K562 (cell line): Measurements from ENCODE around the gene RHOBTB3. TPM values are rescaled to one million over a fixed set of nuclear protein-coding genes. Genes with fewer than 3 reads are reported as not detected.

Experiments
- ATAC-seq: fragments of 200-7000 bp; cut with Tn5 transposase; 3 replicates; pipeline ENCODE4 v1.9.1; 2020; ENCODE audit warnings: moderate library complexity
- BruUV-seq: library from RNA; stranded (reverse); fragments of 400-500 nt; replicated peaks from 2 replicates; lab custom pipeline; 2021; lab: Mats Ljungman, UMichigan
- CTCF ChIA-PET: fragments of 300-600 bp; formaldehyde crosslinking; extraction: SDS; loops from one replicate; lab custom pipeline; 2021; ENCODE audit warnings: low intra/inter-chr PET ratio; lab: Yijun Ruan, JAX
- POLR2A ChIA-PET: fragments of 300-600, 350-650 bp; sonication (Branson Sonifier 250); formaldehyde crosslinking; extraction: SDS; loops from one replicate; lab custom pipeline; 2021; ENCODE audit warnings: antibody characterized with exemption, inconsistent platforms; lab: Yijun Ruan, JAX
- DNase-seq, 4 experiments: peaks; one replicate each; pipeline versions ENCODE4 v3.0.0 to v3.0.0-alpha.2; 2011 to 2018; ENCODE audit warnings: low spot score in 3 of 4, mixed read lengths in 3 of 4; ENCODE audit errors: extremely low read depth in 1 of 4
- FAIRE-seq: peaks from 2 replicates; lab custom pipeline; 2011; peaks lifted over from hg19 to GRCh38; lab: Jason Lieb, UNC
- H2AFZ ChIP-seq: 2 replicates; pipeline ENCODE4 v1.6.0; 2011; ENCODE audit warnings: low read depth, low read length, control low read depth, inconsistent platforms
- H3K27ac ChIP-seq: fragments of 200-600 bp; 3 replicates; pipeline ENCODE4 v1.8.0; 2011; ENCODE audit warnings: low read depth, mild to moderate bottlenecking, control low read depth, inconsistent platforms, low read length, moderate library complexity, mixed read lengths; ENCODE audit errors: extremely low read depth
- H3K27me3 ChIP-seq, 2 experiments: fragments of 300-600 bp in 1 of 2; 2 replicates in 1 of 2; 3 replicates in 1 of 2; pipeline versions ENCODE4 v1.6.0 to v1.8.0; 2011; ENCODE audit warnings: inconsistent platforms in 2 of 2, low read length in 2 of 2, mild to moderate bottlenecking in 1 of 2, mixed read lengths in 1 of 2, moderate library complexity in 1 of 2; ENCODE audit not compliant: control insufficient read depth in 2 of 2, insufficient read depth in 2 of 2
- H3K36me3 ChIP-seq: fragments of 300-600 bp; 3 replicates; pipeline ENCODE4 v1.8.0; 2011; ENCODE audit warnings: mild to moderate bottlenecking, low read length, inconsistent platforms; ENCODE audit not compliant: control insufficient read depth, insufficient read depth
- H3K4me1 ChIP-seq, 2 experiments: fragments of 200-600 bp in 1 of 2; replicated peaks in 1 of 2; 2 replicates in 1 of 2; 3 replicates in 1 of 2; pipeline versions ENCODE4 v1.5.1 to v1.8.0; 2011; ENCODE audit warnings: inconsistent platforms in 2 of 2, low read length in 2 of 2, mild to moderate bottlenecking in 1 of 2, mixed read lengths in 1 of 2, moderate library complexity in 1 of 2; ENCODE audit not compliant: control insufficient read depth in 2 of 2, insufficient read depth in 2 of 2
- H3K4me2 ChIP-seq: 2 replicates; pipeline ENCODE4 v1.6.1; 2011; ENCODE audit warnings: low read length, control low read depth, inconsistent platforms, mixed read lengths; ENCODE audit not compliant: insufficient read depth
- H3K4me3 ChIP-seq: fragments of 200-600 bp; sonication (generic), shearing (Covaris generic); 2 replicates; pipeline ENCODE4 v1.5.1; 2016; ENCODE audit warnings: control low read depth, inconsistent platforms
- H3K79me2 ChIP-seq: fragments of 200-600 bp; 3 replicates; pipeline ENCODE4 v1.8.0; 2011; ENCODE audit warnings: low read length, inconsistent platforms; ENCODE audit not compliant: control insufficient read depth, insufficient read depth
- H3K9ac ChIP-seq, 2 experiments: 2 replicates each; pipeline versions ENCODE4 v1.6.0 to v1.6.1; 2011; ENCODE audit warnings: low read depth in 2 of 2, low read length in 2 of 2, control low read depth in 1 of 2, inconsistent platforms in 1 of 2, mild to moderate bottlenecking in 1 of 2, mixed read lengths in 1 of 2; ENCODE audit not compliant: insufficient read depth in 1 of 2
- H3K9me1 ChIP-seq: one replicate; pipeline ENCODE4 v1.6.0; 2011; ENCODE audit warnings: inconsistent platforms, mild to moderate bottlenecking, low read length, moderate library complexity; ENCODE audit not compliant: control insufficient read depth, insufficient read depth
- H3K9me3 ChIP-seq: replicated peaks from 2 replicates; pipeline ENCODE4 v1.5.1; 2011; ENCODE audit warnings: low read depth, low read length, inconsistent platforms; ENCODE audit not compliant: control insufficient read depth, insufficient read depth
- H4K20me1 ChIP-seq: replicated peaks from 2 replicates; pipeline ENCODE4 v1.6.1; 2011; ENCODE audit warnings: low read length, inconsistent platforms, mixed read lengths; ENCODE audit not compliant: control insufficient read depth, insufficient read depth
- C11orf30 ChIP-seq: fragments of 450-650 bp; IDR thresholded peaks from 2 replicates; pipeline ENCODE4 v1.6.1; 2016; ENCODE audit warnings: low read depth, mild to moderate bottlenecking
- CEBPB ChIP-seq: fragments of 450-650 bp; IDR thresholded peaks from 2 replicates; pipeline ENCODE4 v1.6.1; 2016; ENCODE audit warnings: missing genetic modification characterization, missing compliant biosample characterization
- CTCFL ChIP-seq: IDR thresholded peaks from 2 replicates; pipeline ENCODE4 v1.6.1; 2011; ENCODE audit warnings: borderline replicate concordance, low read depth, mild to moderate bottlenecking, moderate library complexity, low read length; ENCODE audit not compliant: insufficient read depth, poor library complexity, severe bottlenecking
- EZH2 ChIP-seq: IDR thresholded peaks from 2 replicates; pipeline ENCODE4 v1.6.1; 2012; ENCODE audit warnings: low read depth, mild to moderate bottlenecking, inconsistent platforms, low read length, borderline replicate concordance
- HNRNPK ChIP-seq: fragments of 200-400 bp; formaldehyde crosslinking; IDR thresholded peaks from one replicate; pipeline ENCODE4 v1.6.1; 2018; ENCODE audit warnings: mild to moderate bottlenecking, low read depth, low read length; ENCODE audit not compliant: poor library complexity, severe bottlenecking
- MAFF ChIP-seq: IDR thresholded peaks from 2 replicates; pipeline ENCODE4 v1.6.1; 2012; ENCODE audit warnings: low read length, improper control_type of control experiment
- NR3C1 ChIP-seq: sonication (generic); formaldehyde crosslinking; IDR thresholded peaks from 2 replicates; pipeline ENCODE4 v1.8.1; 2022; ENCODE audit warnings: missing genetic modification reagents
- POLR2B ChIP-seq: fragments of 450-650 bp; IDR thresholded peaks from 2 replicates; pipeline ENCODE4 v1.6.1; 2018; ENCODE audit warnings: low read depth; ENCODE audit not compliant: partially characterized antibody
- SAFB ChIP-seq: fragments of 200-400 bp; formaldehyde crosslinking; IDR thresholded peaks from 2 replicates; pipeline ENCODE4 v1.6.1; 2017; ENCODE audit warnings: low read depth, low read length, borderline replicate concordance
- SIX5 ChIP-seq, 2 experiments: IDR thresholded peaks; 2 replicates each; pipeline ENCODE4 v1.6.1; 2011; ENCODE audit warnings: low read length in 2 of 2, borderline replicate concordance in 1 of 2, low read depth in 1 of 2, mild to moderate bottlenecking in 1 of 2, moderate library complexity in 1 of 2; ENCODE audit not compliant: insufficient read depth in 1 of 2
- SMARCA4 ChIP-seq: fragments of 450-650 bp; IDR thresholded peaks from 2 replicates; pipeline ENCODE4 v1.6.1; 2016
- ZNF316 ChIP-seq: fragments of 450-650 bp; IDR thresholded peaks from 2 replicates; pipeline ENCODE4 v1.6.1; 2016
- WGBS: fragments of 100-300 bp; shearing (Covaris generic); methylation state at CpG from one replicate; pipeline ENCODE4 v1.1.6; 2016; ENCODE audit warnings: low coverage, mixed read lengths; ENCODE audit not compliant: insufficient coverage; ENCODE audit errors: missing lambda C conversion rate; 5-methylcytosine and 5-hydroxymethylcytosine counted together
- in situ Hi-C: fragments of 300-500 bp; cut with MboI; formaldehyde crosslinking; loops from 4 replicates; pipeline ENCODE4 v1.15.0; 2018; ENCODE audit warnings: inconsistent platforms, mixed read lengths
- intact Hi-C: fragments of 100-400 bp; cut with micrococcal nuclease; formaldehyde crosslinking; loops from 2 replicates; pipeline ENCODE4 v1.14.2; 2022
- polyA plus RNA-seq, 8 experiments: library from polyadenylated mRNA; depleted of rRNA in 4 of 8; stranded (reverse) in 5 of 8; unstranded in 3 of 8; fragments of >200 nt; fragmentation: Nextera tagmentation in 2 of 8; fragmentation: Illumina TruSeq in 1 of 8; extraction: Ambion mirVana in 2 of 8; extraction: Trizol in 1 of 8; gene quantifications; 2 replicates each; pipeline versions ENCODE4 v1.2.1 to v1.2.3, GENCODE V29; 2011 to 2014; ENCODE audit warnings: inconsistent platforms in 1 of 8, missing spikeins in 1 of 8
- total RNA-seq, 7 experiments: library from RNA; depleted of rRNA in 6 of 7; stranded (reverse); fragments of >200 nt in 6 of 7; fragmentation: Illumina TruSeq in 2 of 7; extraction: Trizol in 2 of 7; gene quantifications; 2 replicates each; pipeline versions ENCODE4 v1.2.1 to v1.2.3, GENCODE V29; 2011 to 2021; ENCODE audit warnings: low replicate concordance in 1 of 7
- TF ChIP-seq, protein P1 (sequence below): sonication (generic); formaldehyde crosslinking; IDR thresholded peaks from 2 replicates; pipeline ENCODE4 v1.8.1; 2023; ENCODE audit warnings: missing genetic modification reagents, mild to moderate bottlenecking, borderline replicate concordance

The RHOBTB3 gene
- total and polyA plus RNA-seq, 9 of the 15 experiments (the other 6 are each of a cell fraction or from before 2014, with no cell fraction given) = 39.7 to 143 (median 115) TPM

- Histone ChIP-seq H3K27me3 (no peaks in the 10 kb centered on the region), H3K4me1 (no peaks in the 10 kb centered on the region), H4K20me1 (no peaks in the 10 kb centered on the region), H2AFZ (no peak overlapping the region), H3K27ac (no peak overlapping the region), H3K9me3 (no peaks in the 10 kb centered on the region), H3K9ac (no peak overlapping the region), H3K4me2 (no peak overlapping the region), H3K9me1 (no peaks in the 10 kb centered on the region), H3K36me3 (peaks cover 96% of the 10 kb centered on the region), H3K4me3 (no peak overlapping the region), H3K79me2 (peaks cover 30% of the 10 kb centered on the region)
- in situ Hi-C loops (no loop called here), intact Hi-C loops (no loop called here)
- no peak for DNase-seq
- no peak for FAIRE-seq
- ChIA-PET CTCF (interaction anchor here (1.2 kb wide), 1 partner anchor 110 kb away, joined by 4 read pairs; no protein-coding TSS in a partner anchor), POLR2A (interaction anchor here (0.7 to 1.3 kb wide), 3 partner anchors 9 to 95 kb away, joined by 3 to 4 read pairs (median 3); no protein-coding TSS in a partner anchor)
- WGBS = 96% methylated on average over 2 of the region's 2 CpGs
- no TSS peak for BruUV-seq
- ATAC-seq = peak; percentile 7
- TF ChIP-seq C11orf30 (peak; percentile 47), EZH2 (no peak), HNRNPK (no peak), SAFB (no peak), CEBPB (tag) (0 out of 2 replicates have a peak, but pooled peaks have one; percentile 15), ZNF316 (peak; percentile 79), POLR2B (peak; percentile 16), NR3C1 (CRISPR knock-in tag) (no peak), SIX5 (IDR thresholded peaks at IDR 0.05; ENCODE audit: borderline replicate concordance in 1 of 2, insufficient read depth in 1 of 2, low read depth in 1 of 2, low read length in 2 of 2) (no peak), MAFF (peak; percentile 37; the same call in 1 of the 2 replicates), CTCFL (no peak), SMARCA4 (no peak)
- TF ChIP-seq, protein P1, sequence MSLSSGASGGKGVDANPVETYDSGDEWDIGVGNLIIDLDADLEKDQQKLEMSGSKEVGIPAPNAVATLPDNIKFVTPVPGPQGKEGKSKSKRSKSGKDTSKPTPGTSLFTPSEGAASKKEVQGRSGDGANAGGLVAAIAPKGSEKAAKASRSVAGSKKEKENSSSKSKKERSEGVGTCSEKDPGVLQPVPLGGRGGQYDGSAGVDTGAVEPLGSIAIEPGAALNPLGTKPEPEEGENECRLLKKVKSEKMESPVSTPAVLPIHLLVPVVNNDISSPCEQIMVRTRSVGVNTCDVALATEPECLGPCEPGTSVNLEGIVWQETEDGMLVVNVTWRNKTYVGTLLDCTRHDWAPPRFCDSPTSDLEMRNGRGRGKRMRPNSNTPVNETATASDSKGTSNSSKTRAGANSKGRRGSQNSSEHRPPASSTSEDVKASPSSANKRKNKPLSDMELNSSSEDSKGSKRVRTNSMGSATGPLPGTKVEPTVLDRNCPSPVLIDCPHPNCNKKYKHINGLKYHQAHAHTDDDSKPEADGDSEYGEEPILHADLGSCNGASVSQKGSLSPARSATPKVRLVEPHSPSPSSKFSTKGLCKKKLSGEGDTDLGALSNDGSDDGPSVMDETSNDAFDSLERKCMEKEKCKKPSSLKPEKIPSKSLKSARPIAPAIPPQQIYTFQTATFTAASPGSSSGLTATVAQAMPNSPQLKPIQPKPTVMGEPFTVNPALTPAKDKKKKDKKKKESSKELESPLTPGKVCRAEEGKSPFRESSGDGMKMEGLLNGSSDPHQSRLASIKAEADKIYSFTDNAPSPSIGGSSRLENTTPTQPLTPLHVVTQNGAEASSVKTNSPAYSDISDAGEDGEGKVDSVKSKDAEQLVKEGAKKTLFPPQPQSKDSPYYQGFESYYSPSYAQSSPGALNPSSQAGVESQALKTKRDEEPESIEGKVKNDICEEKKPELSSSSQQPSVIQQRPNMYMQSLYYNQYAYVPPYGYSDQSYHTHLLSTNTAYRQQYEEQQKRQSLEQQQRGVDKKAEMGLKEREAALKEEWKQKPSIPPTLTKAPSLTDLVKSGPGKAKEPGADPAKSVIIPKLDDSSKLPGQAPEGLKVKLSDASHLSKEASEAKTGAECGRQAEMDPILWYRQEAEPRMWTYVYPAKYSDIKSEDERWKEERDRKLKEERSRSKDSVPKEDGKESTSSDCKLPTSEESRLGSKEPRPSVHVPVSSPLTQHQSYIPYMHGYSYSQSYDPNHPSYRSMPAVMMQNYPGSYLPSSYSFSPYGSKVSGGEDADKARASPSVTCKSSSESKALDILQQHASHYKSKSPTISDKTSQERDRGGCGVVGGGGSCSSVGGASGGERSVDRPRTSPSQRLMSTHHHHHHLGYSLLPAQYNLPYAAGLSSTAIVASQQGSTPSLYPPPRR (CRISPR knock-in tag) = no peak
These were observed 23.4 kb downstream of the RHOBTB3 start for GRCh38 chr5:95754545-95754944.
